SK-MEL-5 (cell line): ENCODE results near the gene SLC47A2. TPM values are rescaled to one million over a fixed set of nuclear protein-coding genes. Genes with fewer than 3 reads are reported as not detected.

Source experiments
- DNase-seq: peaks from one replicate; pipeline ENCODE4 v3.0.0-alpha.2; 2016; ENCODE audit warnings: low read depth, low spot score
- in situ Hi-C: cut with HindIII; loops from 2 replicates; pipeline ENCODE4 v1.10.0; 2016; ENCODE audit warnings: low sequenced_read_pairs, high pct_unique_total_duplicates, low pct_unique_long_range_greater_than_20kb
- small RNA-seq, 2 experiments: library from RNA; depleted of rRNA; stranded (forward); fragments of <200 nt; gene quantifications; one replicate each; pipeline ENCODE3, GENCODE V24; 2014
- total RNA-seq: library from RNA; depleted of rRNA; stranded (reverse); fragments of >200 nt; shearing (Covaris generic); gene quantifications from 2 replicates; pipeline ENCODE4 v1.2.3, GENCODE V29; 2014; rRNA removed

The SLC47A2 gene
- total RNA-seq, 1 experiment from 2014 or later: not detected

- in situ Hi-C loops: no loop called here
- no peak for DNase-seq
These were observed 74.6 kb downstream of the SLC47A2 start for GRCh38 chr17:19641687-19642372.

GRCh38 chr17:19631905-19632304, 84.5 kb downstream of the SLC47A2 start:
- in situ Hi-C loops: no loop called here
- no peak for DNase-seq

DNA sequence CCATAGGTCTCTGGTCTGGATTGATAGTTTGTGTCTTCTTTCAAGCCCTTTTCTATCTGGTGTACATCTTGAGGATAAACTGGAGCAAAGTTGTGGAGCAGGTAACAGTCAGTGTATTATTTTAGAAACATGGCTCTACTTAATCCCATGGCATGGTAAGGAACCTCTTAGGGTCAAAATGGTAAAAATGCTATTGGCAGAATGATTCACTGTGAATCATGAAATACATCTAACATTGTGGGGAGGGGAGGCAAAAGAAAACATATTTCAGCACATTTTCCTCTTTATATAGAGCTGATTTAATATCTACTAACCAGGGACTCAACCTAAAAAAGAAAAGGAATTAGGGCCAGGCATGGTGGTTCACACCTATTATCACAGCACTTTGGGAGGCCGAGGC, 85.7 kb downstream of the SLC47A2 start:
- DNase-seq: no peak
- in situ Hi-C loops: no loop called here

DNA sequence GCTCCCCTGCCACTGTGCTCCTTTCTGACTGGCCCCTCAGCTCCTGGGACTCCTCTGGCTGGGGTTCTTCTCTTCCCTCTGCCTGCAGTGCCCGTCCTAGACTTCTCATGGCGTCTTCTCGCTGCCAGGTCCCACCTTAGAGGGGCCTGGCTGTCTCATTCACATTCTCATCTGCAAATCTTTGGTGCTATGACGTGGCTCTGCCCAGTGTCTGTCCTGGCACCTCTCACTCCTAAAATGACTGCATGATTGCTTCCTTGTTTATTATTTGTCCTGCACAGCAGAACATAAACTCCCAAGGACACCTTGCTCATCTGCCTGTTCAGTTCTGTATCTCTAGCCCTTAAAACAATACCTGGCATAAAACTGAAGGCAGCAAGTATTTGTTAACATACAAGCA, 86.3 kb downstream of the SLC47A2 start:
- in situ Hi-C loops: no loop called here
- no peak for DNase-seq

DNA sequence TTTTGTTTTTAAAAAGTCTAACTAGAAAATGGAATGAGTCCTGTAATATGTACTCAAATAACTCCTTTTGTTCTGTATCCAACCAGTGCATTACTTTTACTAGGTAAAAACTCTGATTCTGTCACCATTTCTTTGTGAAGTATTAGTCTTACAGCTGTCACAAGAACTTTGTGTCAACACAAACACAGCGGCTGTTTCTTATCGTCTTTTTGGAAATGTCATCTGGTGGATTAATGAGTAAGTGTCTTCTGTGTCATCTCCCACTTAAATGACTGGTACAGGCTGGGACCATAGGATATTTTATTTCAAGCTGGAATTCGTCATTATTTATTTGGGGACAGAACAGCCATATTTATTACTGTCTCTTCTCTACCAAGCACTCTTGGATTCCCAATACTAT, 86.9 kb downstream of the SLC47A2 start:
- in situ Hi-C loops: no loop called here
- DNase-seq: no peak

Small RNA genes lying within 50 kb of the gene (small RNA-seq; reads per million reads assigned to genes)
- 0 reads per million in 2 experiments for gene RF00322

Other genes starting within 250 kb of the SLC47A2 start
- gene SLC47A1, start 182.7 kb downstream of the SLC47A2 start, total RNA-seq: 17.0 and 17.3 TPM in 2 replicates
- gene ALDH3A2, start 67.8 kb downstream of the SLC47A2 start, total RNA-seq: 45.2 and 46.3 TPM in 2 replicates
- gene ALDH3A1, start 31.7 kb upstream of the SLC47A2 start, total RNA-seq: 0.63 TPM in 1 of 2 replicates, not detected in the other
- gene ULK2, start 151.4 kb upstream of the SLC47A2 start, total RNA-seq: 6.5 and 7.6 TPM in 2 replicates